Ovary (tissue), 3 donors: Measurements from ENCODE around the gene GNB1L.

Experiments used
- EP300 ChIP-seq: sonication (generic); formaldehyde crosslinking; IDR thresholded peaks from one replicate; pipeline ENCODE4 v1.6.1; 2017; ENCODE audit warnings: antibody characterized with exemption
- POLR2A ChIP-seq: fragments of 450-650 bp; IDR thresholded peaks from one replicate; pipeline ENCODE4 v1.6.1; 2017; ENCODE audit warnings: antibody characterized with exemption, mild to moderate bottlenecking, moderate library complexity
- TF ChIP-seq, protein P1 (sequence below), 3 donors: fragments of 450-650 bp in 2 of 3; fragments of 200-600 bp in 1 of 3; IDR thresholded peaks; one replicate each; pipeline versions ENCODE4 v1.5.1 to v1.8.0; 2016 to 2022; ENCODE audit warnings: antibody characterized with exemption in 3 of 3, mild to moderate bottlenecking in 1 of 3
- donor health status: DM: no; HTN: no; CAD: no.

DNA sequence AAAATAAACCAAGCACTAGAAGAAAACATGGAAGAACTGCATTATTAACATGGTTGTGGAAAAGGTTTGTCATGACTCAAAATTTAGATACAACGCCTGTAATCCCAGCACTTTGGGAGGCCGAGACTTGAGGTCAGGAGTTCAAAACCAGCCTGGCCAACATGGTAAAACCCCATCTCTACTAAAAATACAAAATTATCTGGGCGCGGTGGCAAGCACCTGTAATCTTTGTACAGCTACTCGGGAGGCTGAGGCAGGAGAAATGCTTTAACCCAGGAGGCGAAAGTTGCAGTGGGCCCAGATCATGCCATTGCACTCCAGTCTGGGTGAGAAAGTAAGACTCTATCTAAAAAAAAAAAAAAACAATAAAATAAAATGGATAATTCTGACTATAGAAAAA lies 23.7 kb downstream of the GNB1L start:
- TF ChIP-seq, protein P1, sequence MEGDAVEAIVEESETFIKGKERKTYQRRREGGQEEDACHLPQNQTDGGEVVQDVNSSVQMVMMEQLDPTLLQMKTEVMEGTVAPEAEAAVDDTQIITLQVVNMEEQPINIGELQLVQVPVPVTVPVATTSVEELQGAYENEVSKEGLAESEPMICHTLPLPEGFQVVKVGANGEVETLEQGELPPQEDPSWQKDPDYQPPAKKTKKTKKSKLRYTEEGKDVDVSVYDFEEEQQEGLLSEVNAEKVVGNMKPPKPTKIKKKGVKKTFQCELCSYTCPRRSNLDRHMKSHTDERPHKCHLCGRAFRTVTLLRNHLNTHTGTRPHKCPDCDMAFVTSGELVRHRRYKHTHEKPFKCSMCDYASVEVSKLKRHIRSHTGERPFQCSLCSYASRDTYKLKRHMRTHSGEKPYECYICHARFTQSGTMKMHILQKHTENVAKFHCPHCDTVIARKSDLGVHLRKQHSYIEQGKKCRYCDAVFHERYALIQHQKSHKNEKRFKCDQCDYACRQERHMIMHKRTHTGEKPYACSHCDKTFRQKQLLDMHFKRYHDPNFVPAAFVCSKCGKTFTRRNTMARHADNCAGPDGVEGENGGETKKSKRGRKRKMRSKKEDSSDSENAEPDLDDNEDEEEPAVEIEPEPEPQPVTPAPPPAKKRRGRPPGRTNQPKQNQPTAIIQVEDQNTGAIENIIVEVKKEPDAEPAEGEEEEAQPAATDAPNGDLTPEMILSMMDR (IDR thresholded peaks at IDR 0.05), result no peak
- no peak for TF ChIP-seq POLR2A
- TF ChIP-seq EP300, result no peak
